Stimulated activated CD8-positive, alpha-beta memory T cell treated with anti-CD3 and anti-CD28 coated beads, Interleukin-4, amount 100 ng/mL, for 24 hours (primary cell): ENCODE results near the gene CHN1.

Source experiments
- DNase-seq: peaks from one replicate; pipeline ENCODE4 v3.0.0-alpha.2; 2020; ENCODE audit warnings: low read depth

CHN1 gene

GRCh38 chr2:175004980-175005732, at the start of gene CHN1:
TSS of gene CHN1 (minus strand) at chr2:175005381. CDS start at chr2:175004912, 469 bp downstream.
- peak; percentile 56 for DNase-seq

- no peak for DNase-seq
These were observed 49.2 kb upstream of the CHN1 start for GRCh38 chr2:175054340-175054739.

- DNase-seq: no peak
These were observed 44.5 kb upstream of the CHN1 start for GRCh38 chr2:175049661-175050060.

- no peak for DNase-seq
These were observed 43.1 kb upstream of the CHN1 start for GRCh38 chr2:175048275-175048674.

GRCh38 chr2:175039490-175039889, 34.3 kb upstream of the CHN1 start:
- no peak for DNase-seq

- no peak for DNase-seq
These were observed 33.9 kb upstream of the CHN1 start for GRCh38 chr2:175039031-175039430.

- DNase-seq: no peak
These were observed 32.8 kb upstream of the CHN1 start for GRCh38 chr2:175037941-175038340.

- no peak for DNase-seq
These were observed 31.4 kb upstream of the CHN1 start for GRCh38 chr2:175036582-175037018.

GRCh38 chr2:175035806-175036205, 30.6 kb upstream of the CHN1 start:
- no peak for DNase-seq

- no peak for DNase-seq
These were observed 29.5 kb upstream of the CHN1 start for GRCh38 chr2:175034716-175035115.

GRCh38 chr2:175030380-175031271, 25.4 kb upstream of the CHN1 start:
- no peak for DNase-seq

GRCh38 chr2:175027755-175028154, 22.6 kb upstream of the CHN1 start:
- no peak for DNase-seq

- no peak for DNase-seq
These were observed 21.2 kb upstream of the CHN1 start for GRCh38 chr2:175026385-175026784.

GRCh38 chr2:175025946-175026345, 20.8 kb upstream of the CHN1 start:
- no peak for DNase-seq

GRCh38 chr2:175025233-175025632, 20.1 kb upstream of the CHN1 start:
- DNase-seq: no peak

GRCh38 chr2:175022923-175023322, 17.7 kb upstream of the CHN1 start:
- no peak for DNase-seq

GRCh38 chr2:175019566-175020327, 14.6 kb upstream of the CHN1 start:
- no peak for DNase-seq

- no peak for DNase-seq
These were observed 12.6 kb upstream of the CHN1 start for GRCh38 chr2:175017618-175018414.

- DNase-seq: no peak
These were observed 10.2 kb upstream of the CHN1 start for GRCh38 chr2:175015340-175015739.

- no peak for DNase-seq
These were observed 7.3 kb upstream of the CHN1 start for GRCh38 chr2:175012516-175012915.

GRCh38 chr2:175011505-175011904, 6.3 kb upstream of the CHN1 start:
- no peak for DNase-seq

- no peak for DNase-seq
These were observed 5.7 kb upstream of the CHN1 start for GRCh38 chr2:175010848-175011254.
